DMS79 (cell line): ENCODE measurements around the gene TRPC4AP.
"Not testable (repeated sequence)": the region's sequence is repeated elsewhere in the genome, so short reads cannot be mapped to it uniquely, and the experiment has no call there.

Source experiments
- DNase-seq: peaks from one replicate; lab custom pipeline; 2025; lab: John Stamatoyannopoulos, UW

Gene TRPC4AP

DNA sequence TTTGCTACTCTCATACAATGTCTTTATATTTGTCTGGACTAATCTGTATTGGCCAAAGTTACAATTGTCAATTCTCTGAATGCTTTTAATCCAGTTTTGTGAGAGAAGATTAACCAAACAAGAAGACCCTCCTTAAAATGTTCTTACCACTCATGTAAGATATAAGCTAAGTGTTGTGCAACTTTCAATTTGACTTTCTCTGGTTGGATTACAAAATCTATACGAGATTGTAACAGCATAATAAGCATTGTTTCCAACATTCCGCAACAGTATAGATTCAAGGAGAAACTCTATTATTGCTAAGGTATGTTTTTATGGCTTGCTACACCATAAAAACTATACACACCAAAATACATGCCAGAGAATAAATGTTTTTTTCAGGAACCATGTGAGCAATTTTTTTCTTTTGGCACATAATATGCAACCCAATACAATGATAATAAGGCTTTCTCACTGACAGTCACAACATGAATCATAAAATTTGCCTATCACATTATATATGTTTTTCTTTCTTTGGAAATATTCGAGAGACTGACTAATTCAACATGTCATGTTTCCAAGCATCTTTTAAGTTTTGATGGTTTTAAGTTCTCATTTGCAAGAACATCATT lies 12.2 kb upstream of the TRPC4AP start:
- DNase-seq, result no peak

DNA sequence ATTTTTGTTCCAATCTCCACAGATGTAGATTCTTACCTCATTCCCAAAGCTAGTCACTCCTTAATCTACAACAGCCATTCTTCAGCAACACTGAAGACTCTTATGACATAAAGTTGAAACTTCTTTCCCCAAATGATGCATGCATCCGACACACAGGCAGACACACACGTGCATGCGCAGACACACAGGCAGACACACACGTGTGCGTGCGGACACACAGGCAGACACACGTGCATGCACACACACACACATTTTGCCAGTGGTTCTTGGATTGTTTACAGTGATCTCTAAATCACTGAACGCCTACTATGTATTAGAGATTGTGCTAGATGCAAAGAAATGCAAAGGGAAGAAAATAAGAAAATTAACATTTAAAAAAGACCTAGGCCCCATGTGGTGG lies 9.0 kb upstream of the TRPC4AP start:
- no peak for DNase-seq

DNA sequence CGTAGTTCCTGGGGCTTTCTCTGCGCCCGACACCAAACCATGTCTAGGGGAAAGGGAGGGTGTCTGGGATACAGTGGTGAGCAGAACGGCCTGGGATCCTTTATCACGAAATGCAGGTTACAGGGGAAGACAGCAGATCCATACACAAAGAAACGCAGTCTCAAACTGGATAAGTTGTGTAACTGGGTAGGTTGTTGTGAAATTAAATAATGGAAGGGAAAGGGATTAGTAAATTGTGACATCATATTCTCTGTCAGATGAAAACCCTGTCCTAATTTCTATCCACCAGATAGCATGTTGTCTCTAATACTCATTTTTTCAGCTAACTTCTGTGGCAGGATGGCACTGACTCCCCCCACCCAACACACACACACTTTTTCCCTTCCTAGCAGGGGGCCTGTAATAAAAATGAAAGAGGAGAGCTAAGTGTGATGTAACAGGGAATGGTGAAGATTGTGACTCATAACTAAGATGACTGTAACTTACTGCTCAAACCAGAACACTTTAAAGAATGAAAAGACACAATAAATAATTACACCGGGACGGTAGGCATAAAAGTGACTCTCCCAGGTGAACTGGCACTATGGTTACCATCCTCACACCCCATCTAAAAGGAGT lies 769 bp upstream of the TRPC4AP start:
- no peak for DNase-seq

DNA sequence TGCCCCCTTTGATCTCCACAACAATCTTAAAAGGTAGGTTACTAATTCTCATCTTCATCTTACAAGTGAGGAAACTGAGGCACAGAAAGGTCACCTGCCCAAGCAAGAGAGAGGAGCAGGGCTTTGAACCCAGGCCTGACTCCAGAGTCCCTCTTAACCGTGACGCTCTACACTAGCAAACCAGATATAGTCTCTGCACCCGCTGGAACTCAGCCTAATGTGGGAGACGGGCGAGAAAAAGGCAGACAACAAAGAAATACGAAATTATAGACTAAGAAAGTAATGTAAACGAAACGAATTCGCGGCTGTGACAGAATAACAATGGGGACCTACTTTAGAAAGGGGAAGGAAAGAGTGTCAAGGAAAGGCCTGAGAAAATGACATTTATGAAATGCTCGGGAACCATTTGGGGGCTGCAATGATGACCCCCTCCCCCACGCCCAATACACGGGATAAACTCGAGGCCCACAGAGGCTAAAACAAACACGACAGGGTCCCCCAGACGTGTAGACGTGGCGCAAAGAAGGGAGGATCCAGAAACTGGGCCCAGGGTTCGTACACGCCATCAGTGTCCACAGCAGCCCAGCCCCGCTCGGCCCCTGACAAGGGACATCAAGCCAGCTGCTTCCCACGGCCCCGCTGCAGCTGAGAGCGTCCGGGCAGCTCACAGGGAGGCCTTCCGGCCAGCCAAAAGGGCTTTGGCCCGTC lies 637 bp downstream of the TRPC4AP start:
- no peak for DNase-seq

DNA sequence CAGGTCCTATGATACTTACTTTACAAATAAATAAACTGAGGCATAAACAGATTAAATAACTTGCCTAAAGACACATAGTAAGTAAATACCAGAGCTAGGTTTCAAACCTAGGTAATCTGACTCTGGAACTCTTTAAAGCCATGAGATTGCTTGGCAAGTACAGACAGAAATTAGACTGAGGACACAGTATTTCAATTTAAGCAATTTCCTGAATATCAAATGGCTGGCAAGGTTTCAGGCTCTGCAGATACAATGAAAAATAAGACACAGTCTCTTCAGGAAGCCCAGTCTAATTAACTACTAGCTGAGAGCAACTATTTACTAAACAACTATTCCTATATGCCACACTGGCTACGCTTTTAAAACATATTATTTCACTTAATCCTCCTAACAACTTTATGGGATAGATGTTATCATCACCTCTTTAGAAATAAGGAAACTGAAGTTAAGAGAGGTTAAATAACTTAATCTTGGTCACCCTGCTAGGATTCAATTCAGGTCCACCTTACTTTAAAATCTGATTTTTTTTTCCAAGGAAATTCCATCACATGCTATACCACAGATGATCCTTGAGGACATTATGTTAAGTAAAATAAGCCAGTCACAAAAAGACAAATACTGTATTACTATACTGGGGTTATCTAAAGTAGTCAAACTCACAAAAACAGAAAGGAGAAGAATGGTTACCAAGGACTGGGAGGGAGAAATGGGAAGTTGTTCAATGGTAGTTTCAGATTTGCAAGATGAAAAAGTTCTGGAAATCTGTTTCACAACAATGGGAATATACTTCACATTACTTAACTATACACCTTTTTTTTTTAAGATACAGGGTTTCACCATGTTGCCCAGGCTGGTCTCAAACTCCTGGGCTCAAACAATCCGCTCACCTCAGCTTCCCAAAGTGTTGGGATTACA lies 4.1 kb downstream of the TRPC4AP start:
- no peak for DNase-seq

DNA sequence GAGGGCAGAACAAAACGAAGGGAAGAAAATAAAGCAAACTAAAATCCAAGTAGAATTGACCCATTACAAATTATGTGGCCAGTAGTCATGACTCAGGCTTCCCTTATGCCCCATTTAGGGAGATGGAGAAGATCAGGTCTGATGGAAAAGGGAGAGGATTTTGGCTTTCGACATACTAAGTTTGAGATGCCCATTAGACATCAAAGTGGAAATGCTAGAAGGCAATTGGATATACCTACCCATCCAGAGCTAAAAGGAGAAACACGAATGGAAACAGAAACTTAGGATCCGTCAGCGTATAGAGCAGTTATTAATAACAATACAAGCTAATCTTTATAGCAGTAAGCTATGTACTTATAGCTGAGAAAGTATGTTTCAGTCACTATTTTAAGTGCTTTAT lies 4.8 kb downstream of the TRPC4AP start:
- DNase-seq, result no peak

DNA sequence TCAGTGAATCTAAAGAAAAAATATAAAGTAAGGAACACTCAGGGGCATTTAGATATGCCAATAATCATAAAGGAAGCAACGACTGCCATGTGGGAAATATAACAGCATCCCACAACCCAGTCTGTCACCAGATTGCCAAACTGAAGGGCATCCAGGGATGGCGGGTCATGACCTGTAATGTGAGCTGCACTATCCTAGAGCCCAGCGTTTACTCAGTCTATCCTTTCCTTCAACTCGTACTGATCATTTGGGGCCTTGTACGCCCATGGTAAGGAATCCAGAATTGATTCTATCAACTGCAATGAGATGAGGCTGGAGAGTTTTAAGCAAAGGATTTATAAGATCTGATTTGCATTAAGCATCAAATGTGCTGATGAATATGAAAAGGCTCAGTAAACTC lies 5.3 kb downstream of the TRPC4AP start:
- no peak for DNase-seq

DNA sequence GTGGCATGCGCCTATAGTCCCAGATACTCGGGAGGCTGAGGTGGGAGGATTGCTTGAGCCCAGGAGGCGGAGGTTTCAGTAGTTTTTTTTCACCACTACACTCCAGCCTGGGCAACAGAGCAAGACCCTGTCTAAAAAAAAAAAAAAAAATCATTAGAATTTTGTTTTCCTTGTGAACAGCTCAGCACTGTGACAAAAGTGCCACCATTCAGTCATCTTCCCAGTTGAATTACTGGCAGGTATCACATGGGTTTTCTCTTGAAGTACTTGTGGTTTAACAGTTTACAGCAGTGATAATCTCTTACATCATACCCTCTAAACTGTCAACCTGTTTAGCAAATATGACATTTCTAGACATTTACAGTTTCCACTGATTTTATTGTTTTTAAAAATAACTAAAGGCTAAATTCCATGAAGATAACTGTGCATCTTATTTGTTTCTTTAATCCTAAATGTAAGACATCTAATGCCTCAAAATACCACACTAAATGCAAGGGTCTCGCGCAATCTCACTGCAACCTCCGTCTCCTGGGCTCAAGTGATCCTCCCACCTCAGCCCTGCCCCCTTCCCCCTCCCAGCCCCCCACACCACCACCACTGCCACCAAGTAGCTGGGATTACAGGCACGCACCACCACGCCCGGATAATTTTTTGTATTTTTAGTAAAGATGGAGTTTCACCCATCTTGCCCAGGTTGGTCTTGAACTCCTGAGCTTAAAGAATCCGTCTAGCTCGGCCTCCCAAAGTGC lies 7.0 kb downstream of the TRPC4AP start:
- no peak for DNase-seq

DNA sequence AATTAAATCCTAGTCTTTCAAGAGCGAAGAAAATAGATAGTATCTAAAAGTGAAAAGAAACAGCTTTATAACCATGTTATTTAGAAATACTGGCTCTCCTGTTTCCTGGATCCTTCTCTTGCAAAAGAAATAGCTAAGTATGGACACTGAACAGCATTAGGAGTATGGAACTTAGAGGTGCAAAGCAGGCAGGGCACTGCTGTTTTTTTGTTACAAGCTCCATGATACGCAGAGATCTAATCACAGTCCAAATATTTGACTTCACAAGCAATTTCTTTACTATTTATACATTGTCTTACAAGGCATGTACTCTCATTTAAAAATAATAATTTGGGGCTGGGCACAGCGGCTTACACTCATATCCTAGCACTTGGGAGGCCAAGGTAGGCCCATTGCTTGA lies 7.6 kb downstream of the TRPC4AP start:
- no peak for DNase-seq

DNA sequence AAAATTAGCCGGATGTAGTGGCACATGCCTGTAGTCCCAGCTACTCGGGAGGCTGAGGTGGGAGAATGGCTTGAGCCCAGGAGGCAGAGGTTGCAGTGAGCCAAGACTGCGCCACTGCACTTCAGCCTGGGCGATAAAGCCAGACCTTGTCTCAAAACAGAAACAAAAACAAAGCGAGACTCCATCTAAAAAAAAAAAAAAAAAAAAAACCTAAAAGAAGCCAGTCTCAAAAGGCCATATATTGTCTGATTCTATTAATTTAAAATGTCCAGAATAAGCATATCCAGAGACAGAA lies 12.3 kb downstream of the TRPC4AP start:
- DNase-seq, result not testable (repeated sequence)

DNA sequence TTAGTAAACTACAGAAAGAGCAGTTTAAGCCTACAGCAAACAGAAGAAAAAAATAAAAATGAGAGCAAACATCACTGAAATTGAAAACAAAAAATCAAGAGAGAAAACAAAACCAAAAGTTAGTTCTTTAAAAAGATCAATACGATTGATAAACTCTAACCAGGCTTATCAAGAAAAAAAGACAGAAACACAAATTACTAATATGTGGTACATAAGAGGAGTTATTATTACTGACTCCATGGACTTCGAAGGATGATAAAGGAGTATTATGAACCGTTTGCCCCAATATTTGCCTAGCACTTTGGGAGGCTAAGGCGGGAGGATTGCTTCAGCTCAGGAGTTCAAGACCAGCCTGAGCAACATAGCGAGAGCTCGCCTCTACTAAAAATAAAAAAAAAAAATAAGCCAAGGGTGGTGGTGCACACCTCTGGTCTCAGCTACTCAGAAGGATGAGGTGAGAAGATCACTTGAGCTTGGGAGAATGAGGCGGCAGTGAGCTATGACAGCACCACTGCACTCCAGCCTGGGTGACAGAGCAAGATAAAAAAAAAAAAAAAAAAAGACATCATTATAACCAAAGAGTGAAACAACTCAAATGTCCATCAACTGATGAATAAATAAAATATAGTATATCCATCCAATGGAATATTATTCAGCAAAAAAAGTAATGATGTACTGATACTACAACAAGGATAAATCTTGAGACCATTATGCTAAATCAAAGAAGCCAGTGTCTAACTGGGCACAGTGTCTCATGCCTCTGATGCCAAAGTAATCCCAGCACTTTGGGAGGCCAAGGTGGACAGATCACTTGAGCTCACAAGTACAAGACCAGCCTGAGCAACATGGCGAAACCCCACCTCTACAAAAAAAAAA lies 12.9 kb downstream of the TRPC4AP start:
- no peak for DNase-seq

DNA sequence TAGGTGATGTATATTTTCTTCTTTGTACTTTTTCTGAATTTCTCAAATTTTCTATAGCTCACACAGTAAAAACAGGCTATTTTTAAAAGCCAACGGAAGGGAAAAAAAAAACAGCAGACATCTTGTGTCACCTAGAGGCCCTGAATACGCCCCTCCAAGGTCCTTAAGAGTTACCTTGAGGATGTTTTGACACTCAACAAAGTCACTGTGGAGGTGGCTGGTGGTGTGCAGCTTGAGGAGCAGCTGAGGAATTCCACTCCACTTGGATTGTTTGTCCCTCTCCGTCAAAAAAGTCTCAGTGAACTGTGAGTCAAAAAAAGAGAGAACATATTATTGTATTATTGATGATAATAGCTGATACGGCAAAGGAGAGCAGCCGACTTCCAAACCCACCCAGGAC lies 14.7 kb downstream of the TRPC4AP start:
- DNase-seq, result no peak

DNA sequence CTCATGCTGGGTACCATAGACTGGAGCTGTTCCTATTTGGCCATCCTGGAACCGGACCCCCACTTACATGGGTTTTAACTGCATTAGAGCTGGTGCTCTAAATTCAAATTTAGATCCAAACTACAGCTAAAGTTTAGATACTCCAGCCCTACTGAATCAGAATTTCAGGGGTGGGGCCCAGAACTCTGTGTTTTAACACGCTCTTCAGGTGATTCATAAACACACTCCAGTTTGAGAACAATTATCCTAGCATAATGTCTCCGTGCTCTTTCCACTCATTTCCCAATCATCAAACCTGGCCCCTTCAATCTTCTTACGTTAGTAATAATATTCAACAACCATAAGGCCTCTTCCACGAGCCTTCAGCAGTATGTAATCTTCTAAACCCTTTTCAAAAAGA lies 15.3 kb downstream of the TRPC4AP start:
- no peak for DNase-seq

DNA sequence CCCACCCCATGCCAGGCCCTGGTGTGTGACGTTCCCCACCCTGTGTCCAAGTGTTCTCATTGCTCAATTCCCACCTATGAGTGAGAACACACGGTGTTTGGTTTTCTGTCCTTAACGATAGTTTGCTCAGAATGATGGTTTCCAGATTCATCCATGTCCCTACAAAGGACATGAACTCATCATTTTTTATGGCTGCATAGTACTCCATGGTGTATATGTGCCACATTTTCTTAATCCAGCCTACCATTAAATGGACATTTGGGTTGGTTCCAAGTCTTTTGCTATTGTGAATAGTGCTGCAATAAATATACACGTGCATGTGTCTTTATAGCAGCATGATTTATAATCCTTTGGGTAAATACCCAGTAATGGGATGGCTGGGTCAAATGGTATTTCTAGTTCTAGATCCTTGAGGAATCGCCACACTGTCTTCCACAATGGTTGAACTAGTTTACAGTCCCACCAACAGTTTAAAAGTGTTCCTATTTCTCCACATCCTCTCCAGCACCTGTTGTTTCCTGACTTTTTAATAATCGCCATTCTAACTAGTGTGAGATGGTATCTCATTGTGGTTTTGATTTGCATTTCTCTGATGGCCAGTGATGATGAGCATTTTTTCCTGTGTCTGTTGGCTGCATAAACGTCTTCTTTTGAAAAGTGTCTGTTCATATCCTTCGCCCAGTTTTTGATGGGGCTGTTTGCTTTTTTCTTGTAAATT lies 21.0 kb downstream of the TRPC4AP start:
- DNase-seq, result not testable (repeated sequence)

DNA sequence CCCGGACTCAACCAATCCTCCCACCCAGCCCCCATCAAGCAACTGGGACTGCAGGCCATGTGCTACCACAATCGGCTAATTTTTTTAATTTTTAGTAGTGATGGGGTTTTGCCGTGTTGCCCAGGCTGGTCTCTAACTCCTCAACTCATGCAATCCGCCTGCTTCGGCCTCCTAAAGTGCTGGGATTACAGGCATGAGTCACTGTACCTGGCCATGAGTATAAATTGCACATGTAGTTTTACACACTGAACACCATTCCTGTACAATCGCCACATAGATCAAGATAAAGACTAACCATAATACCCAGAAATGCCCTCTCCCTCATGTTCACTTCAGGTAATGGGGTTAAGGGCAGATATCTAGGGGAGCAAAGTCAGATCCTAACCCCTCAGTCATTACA lies 26.4 kb downstream of the TRPC4AP start:
- no peak for DNase-seq

DNA sequence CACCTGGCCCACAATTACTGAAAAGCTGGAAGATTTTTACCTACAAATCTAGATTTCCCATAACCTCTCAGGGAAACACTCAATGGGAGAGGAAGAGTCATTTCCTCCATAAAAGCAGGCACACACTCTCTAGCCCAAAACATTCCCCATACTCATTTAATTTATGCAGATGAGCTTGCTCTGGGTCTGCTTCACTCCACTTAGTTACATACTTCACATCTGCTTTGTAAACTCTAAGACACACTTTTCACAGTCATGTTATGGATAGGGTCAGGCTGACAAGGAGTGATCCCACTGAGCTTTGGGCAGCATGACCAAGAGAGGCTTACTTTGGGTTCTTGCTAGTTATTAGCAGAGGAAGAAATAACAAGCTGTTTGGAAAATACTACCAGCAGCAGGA lies 27.4 kb downstream of the TRPC4AP start:
- no peak for DNase-seq

DNA sequence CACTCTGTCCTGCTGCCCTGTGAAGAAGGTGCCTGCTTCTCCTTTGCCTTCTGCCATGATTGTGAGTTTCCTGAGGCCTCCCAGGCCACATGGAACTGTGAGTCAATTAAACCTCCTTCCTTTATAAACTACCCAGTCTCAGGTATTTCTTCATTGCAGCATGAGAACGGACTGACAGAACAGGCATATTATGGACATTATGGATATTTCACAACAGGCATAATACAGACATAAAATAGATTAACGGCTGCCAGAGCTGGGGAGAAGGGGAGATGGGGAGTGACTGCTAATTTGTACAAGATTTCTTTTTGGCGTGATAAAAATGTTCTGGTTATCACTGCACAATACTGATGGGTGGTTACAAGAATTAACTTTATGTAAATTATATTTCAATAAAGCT lies 29.4 kb downstream of the TRPC4AP start:
- DNase-seq, result no peak

DNA sequence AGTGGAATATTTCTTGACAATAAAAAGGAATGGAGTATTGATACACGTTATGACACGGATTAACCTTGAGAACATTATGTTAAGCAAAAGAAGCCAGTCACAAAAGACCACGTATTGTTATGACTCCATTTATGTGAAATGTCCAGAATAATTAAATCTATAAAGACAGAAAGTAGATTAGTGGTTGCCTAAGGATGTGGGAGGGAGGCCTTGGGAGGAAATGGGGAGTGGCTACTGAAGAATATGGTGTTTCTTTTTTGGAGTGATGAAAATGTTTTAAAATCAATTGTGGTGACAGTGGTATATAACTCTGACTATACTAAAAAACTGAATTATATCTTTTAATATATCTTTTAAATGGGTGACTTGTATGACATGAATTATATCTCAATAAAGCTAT lies 30.1 kb downstream of the TRPC4AP start:
- DNase-seq, result no peak

DNA sequence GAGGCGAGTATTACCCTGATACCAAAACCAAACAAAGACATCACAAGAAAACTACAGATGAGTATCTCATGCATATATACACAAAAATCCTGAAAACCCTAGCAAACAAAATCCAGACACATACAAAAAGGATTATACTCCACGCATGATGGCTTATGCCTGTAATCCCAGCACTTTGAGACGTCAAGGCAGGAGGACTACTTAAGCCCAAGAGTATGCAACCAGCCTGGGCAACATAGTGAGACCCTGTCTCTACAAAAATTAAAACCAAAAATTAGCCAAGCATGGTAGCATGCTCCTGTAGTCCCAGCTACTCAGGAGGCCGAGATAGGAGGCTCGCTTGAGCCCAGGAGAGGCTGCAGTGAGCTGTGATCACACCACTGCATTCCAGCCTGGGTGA lies 32.4 kb downstream of the TRPC4AP start:
- no peak for DNase-seq

DNA sequence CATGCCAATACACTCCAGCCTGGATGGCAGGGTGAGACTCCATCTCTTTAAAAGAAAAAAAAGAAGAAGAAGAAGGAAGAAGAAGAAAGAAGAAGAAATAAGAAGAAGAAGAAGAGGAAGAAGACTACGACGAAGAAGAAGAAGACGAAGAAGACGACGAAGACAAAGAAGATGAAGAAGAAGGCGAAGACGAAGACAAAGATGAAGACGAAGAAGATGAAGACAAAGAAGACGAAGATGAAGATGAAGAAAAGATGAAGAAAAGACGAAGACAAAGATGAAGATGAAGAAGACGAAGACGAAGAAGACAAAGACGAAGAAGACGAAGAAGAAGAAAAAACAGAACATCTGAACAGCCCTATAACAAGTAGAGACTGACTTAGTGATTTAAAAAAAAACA lies 33.0 kb downstream of the TRPC4AP start:
- no peak for DNase-seq
